HepG2 (cell line): ENCODE data around the gene DDHD1. TPM values are rescaled to one million over a fixed set of nuclear protein-coding genes. Genes with fewer than 3 reads are reported as not detected.

Experiments
- ATAC-seq: fragments of 200-7000 bp; cut with Tn5 transposase; 3 replicates; pipeline ENCODE4 v1.9.1; 2020; ENCODE audit warnings: mild to moderate bottlenecking, moderate library complexity
- BruUV-seq: library from RNA; stranded (reverse); fragments of 400-500 nt; replicated peaks from 2 replicates; lab custom pipeline; 2021; lab: Mats Ljungman, UMichigan
- CTCF ChIA-PET: fragments of 300-600 bp; formaldehyde crosslinking; extraction: SDS; loops from one replicate; lab custom pipeline; 2021; ENCODE audit warnings: low total read pairs, inconsistent platforms, low intra/inter-chr PET ratio; lab: Yijun Ruan, JAX
- POLR2A ChIA-PET: fragments of 350-600 bp; sonication (Branson Sonifier 250); formaldehyde crosslinking; loops from one replicate; lab custom pipeline; 2020; ENCODE audit warnings: antibody characterized with exemption, inconsistent platforms; lab: Yijun Ruan, JAX
- DNase-seq: peaks from one replicate; pipeline ENCODE4 v3.0.0-alpha.2; 2015; ENCODE audit warnings: low spot score
- FAIRE-seq: peaks from 3 replicates; lab custom pipeline; 2011; peaks lifted over from hg19 to GRCh38; lab: Jason Lieb, UNC
- H2AFZ ChIP-seq: one replicate; pipeline ENCODE4 v1.6.1; 2011; ENCODE audit warnings: low read length, inconsistent platforms
- H3K27ac ChIP-seq: fragments of 300-600 bp; 3 replicates; pipeline ENCODE4 v1.8.0; 2011; ENCODE audit warnings: mixed run types, mild to moderate bottlenecking, mixed read lengths, low read length, inconsistent platforms; ENCODE audit not compliant: insufficient read depth; ENCODE audit errors: extremely low read length
- H3K27me3 ChIP-seq, 2 experiments: fragments of 200-600 bp in 1 of 2; 2 replicates in 1 of 2; 3 replicates in 1 of 2; pipeline versions ENCODE4 v1.6.0 to v1.8.0; 2011; ENCODE audit warnings: low read length in 2 of 2, mild to moderate bottlenecking in 2 of 2, moderate library complexity in 2 of 2, inconsistent platforms in 1 of 2; ENCODE audit not compliant: insufficient read depth in 2 of 2, control insufficient read depth in 1 of 2
- H3K36me3 ChIP-seq, 2 experiments: fragments of 200-600 bp in 1 of 2; replicated peaks in 1 of 2; 2 replicates in 1 of 2; 3 replicates in 1 of 2; pipeline versions ENCODE4 v1.5.1 to v1.8.0; 2011; ENCODE audit warnings: low read length in 2 of 2, inconsistent platforms in 1 of 2; ENCODE audit not compliant: insufficient read depth in 2 of 2, control insufficient read depth in 1 of 2
- H3K4me1 ChIP-seq: 2 replicates; pipeline ENCODE4 v1.5.1; 2012; ENCODE audit warnings: low read length, inconsistent platforms; ENCODE audit not compliant: insufficient read depth
- H3K4me2 ChIP-seq: 2 replicates; pipeline ENCODE4 v1.6.0; 2011; ENCODE audit warnings: low read depth, low read length, inconsistent platforms
- H3K4me3 ChIP-seq, 3 experiments: fragments of 200-600 bp in 1 of 3; sonication (generic), shearing (Covaris generic) in 1 of 3; replicated peaks in 1 of 3; 2 replicates each; pipeline ENCODE4 v1.5.1; 2011 to 2016; ENCODE audit warnings: low read length in 3 of 3, inconsistent platforms in 2 of 3, low read depth in 2 of 3, mild to moderate bottlenecking in 2 of 3, control low read depth in 1 of 3, mixed read lengths in 1 of 3; ENCODE audit not compliant: insufficient read depth in 1 of 3
- H3K79me2 ChIP-seq: one replicate; pipeline ENCODE4 v1.6.1; 2011; ENCODE audit warnings: low read length, inconsistent platforms; ENCODE audit not compliant: insufficient read depth
- H3K9ac ChIP-seq: 2 replicates; pipeline ENCODE4 v1.6.0; 2011; ENCODE audit warnings: mild to moderate bottlenecking, low read depth, low read length, inconsistent platforms; ENCODE audit not compliant: insufficient read depth
- H3K9me3 ChIP-seq: 2 replicates; pipeline ENCODE4 v1.5.1; 2012; ENCODE audit warnings: mild to moderate bottlenecking, low read length
- H4K20me1 ChIP-seq: 2 replicates; pipeline ENCODE4 v1.6.0; 2011; ENCODE audit warnings: inconsistent platforms, mild to moderate bottlenecking, low read length, moderate library complexity; ENCODE audit not compliant: insufficient read depth
- CEBPB ChIP-seq: IDR thresholded peaks from 2 replicates; pipeline ENCODE4 v1.6.1; 2011; ENCODE audit warnings: low read depth, low read length, improper control_type of control experiment, borderline replicate concordance
- DMAP1 ChIP-seq: IDR thresholded peaks from 2 replicates; pipeline ENCODE4 v1.6.1; 2016
- FOXK2 ChIP-seq: fragments of 450-650 bp; IDR thresholded peaks from 2 replicates; pipeline ENCODE4 v1.6.1; 2016
- KDM5B ChIP-seq: sonication (generic); formaldehyde crosslinking; IDR thresholded peaks from 2 replicates; pipeline ENCODE4 v1.4.0; 2020; ENCODE audit warnings: missing genetic modification reagents, mild to moderate bottlenecking, borderline replicate concordance
- REL ChIP-seq: sonication (generic); formaldehyde crosslinking; conservative IDR thresholded peaks from 2 replicates; pipeline ENCODE4 v1.8.0; 2022; ENCODE audit warnings: mild to moderate bottlenecking, missing genetic modification reagents, moderate library complexity
- TOPORS ChIP-seq: sonication (generic); formaldehyde crosslinking; IDR thresholded peaks from 2 replicates; pipeline ENCODE4 v1.8.0; 2023; ENCODE audit warnings: mild to moderate bottlenecking, missing genetic modification reagents
- TP53 ChIP-seq: sonication (generic); formaldehyde crosslinking; conservative IDR thresholded peaks from 2 replicates; pipeline ENCODE4 v1.4.0; 2020; ENCODE audit warnings: missing genetic modification reagents
- ZBTB7A ChIP-seq: sonication (generic); formaldehyde crosslinking; IDR thresholded peaks from 2 replicates; pipeline ENCODE4 v1.8.0; 2022; ENCODE audit warnings: mild to moderate bottlenecking, missing genetic modification reagents
- ZNF232 ChIP-seq: sonication (generic); formaldehyde crosslinking; IDR thresholded peaks from 2 replicates; pipeline ENCODE4 v1.4.0; 2020; ENCODE audit warnings: missing genetic modification reagents, borderline replicate concordance
- ZNF317 ChIP-seq: sonication (generic); formaldehyde crosslinking; IDR thresholded peaks from 2 replicates; pipeline ENCODE4 v1.5.0; 2020; ENCODE audit warnings: mild to moderate bottlenecking, missing genetic modification reagents
- ZNF552 ChIP-seq: sonication (generic); formaldehyde crosslinking; IDR thresholded peaks from 2 replicates; pipeline ENCODE4 v1.9.0; 2022; ENCODE audit warnings: missing genetic modification reagents, mild to moderate bottlenecking, borderline replicate concordance
- ZNF775 ChIP-seq: sonication (generic); formaldehyde crosslinking; IDR thresholded peaks from 2 replicates; pipeline ENCODE4 v1.4.0; 2020; ENCODE audit warnings: missing genetic modification reagents, mild to moderate bottlenecking, moderate library complexity, borderline replicate concordance
- ZNF879 ChIP-seq: sonication (generic); formaldehyde crosslinking; IDR thresholded peaks from 2 replicates; pipeline ENCODE4 v1.8.1; 2023; ENCODE audit warnings: missing genetic modification reagents
- ZSCAN25 ChIP-seq: sonication (generic); formaldehyde crosslinking; IDR thresholded peaks from 2 replicates; pipeline ENCODE4 v1.8.0; 2022; ENCODE audit warnings: mild to moderate bottlenecking, missing genetic modification reagents
- WGBS: methylation state at CpG from one replicate; pipeline ENCODE4 v1.1.6; 2017; ENCODE audit warnings: low lambda C conversion rate; 5-methylcytosine and 5-hydroxymethylcytosine counted together
- in situ Hi-C: cut with HindIII; loops from 2 replicates; pipeline ENCODE4 v1.10.0; 2017; ENCODE audit warnings: low pct_unique_long_range_greater_than_20kb; ENCODE audit not compliant: extremely low pct_ligation_motif_present
- intact Hi-C: fragments of 100-400 bp; cut with micrococcal nuclease; formaldehyde crosslinking; loops from one replicate; pipeline ENCODE4 v1.10.0; 2022; ENCODE audit not compliant: unreplicated experiment
- polyA plus RNA-seq, 8 experiments: library from polyadenylated mRNA; depleted of rRNA in 3 of 8; stranded (reverse) in 7 of 8; unstranded in 1 of 8; fragments of >200 nt; fragmentation: Illumina TruSeq in 4 of 8; extraction: Trizol in 4 of 8; gene quantifications; 2 replicates each; pipeline versions ENCODE4 v1.2.1 to v1.2.3, GENCODE V29; 2011 to 2016; ENCODE audit warnings: low read depth in 4 of 8, missing spikeins in 1 of 8, mixed read lengths in 1 of 8; ENCODE audit not compliant: insufficient read depth in 1 of 8
- total RNA-seq, 5 experiments: library from RNA; depleted of rRNA; stranded (reverse); fragments of >200 nt; fragmentation: Illumina TruSeq; extraction: Trizol; gene quantifications; 2 replicates each; pipeline ENCODE4 v1.2.3, GENCODE V29; 2016; ENCODE audit warnings: low read depth in 1 of 5
- TF ChIP-seq, protein P1 (sequence below): IDR thresholded peaks from 2 replicates; pipeline ENCODE4 v1.6.1; 2016; ENCODE audit warnings: control low read depth
- TF ChIP-seq, protein P2 (sequence below): sonication (generic); formaldehyde crosslinking; IDR thresholded peaks from 2 replicates; pipeline ENCODE4 v1.9.0; 2021; ENCODE audit warnings: missing genetic modification reagents, borderline replicate concordance
- TF ChIP-seq, protein P3 (sequence below): sonication (generic); formaldehyde crosslinking; IDR thresholded peaks from 2 replicates; pipeline ENCODE4 v1.5.1; 2020; ENCODE audit warnings: missing genetic modification reagents, mild to moderate bottlenecking, borderline replicate concordance

DDHD1 gene
- total and polyA plus RNA-seq, 2 of the 13 experiments (the other 11 are each of a cell fraction or from before 2014, with no cell fraction given): 4.6 to 8.3 TPM

DNA sequence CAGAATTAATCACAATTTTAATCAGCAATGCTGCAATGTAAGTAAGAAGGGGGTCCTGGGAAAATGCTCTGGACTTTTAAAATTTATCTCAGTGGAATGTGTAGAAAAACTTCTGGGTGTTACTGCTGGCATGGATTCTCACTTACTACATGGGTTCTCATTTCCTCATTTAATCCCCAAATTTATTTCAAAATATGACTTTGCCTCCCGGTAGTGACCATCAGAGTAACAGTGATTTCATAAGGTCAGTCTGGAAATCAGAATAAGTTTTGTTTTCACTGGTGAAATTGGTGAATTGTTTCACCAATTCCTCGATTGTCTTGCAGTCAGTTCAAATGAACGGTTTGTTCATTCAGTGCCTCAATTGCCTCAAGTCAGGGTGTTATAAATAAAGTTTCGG, 22.3 kb upstream of the DDHD1 start:
- WGBS: 0% methylated on average over 4 of the region's 4 CpGs
- CTCF ChIA-PET: no interaction called here

More for the DNA sequence above, 22.3 kb upstream of the DDHD1 start:
- Histone ChIP-seq H3K36me3 (no peaks in the 10 kb centered on the region), H3K4me2 (no peak overlapping the region), H3K79me2 (no peaks in the 10 kb centered on the region), H3K4me1 (no peaks in the 10 kb centered on the region), H3K27me3 (no peaks in the 10 kb centered on the region; a peak in 1 of 5 replicates), H2AFZ (no peak overlapping the region), H3K27ac (no peak overlapping the region), H4K20me1 (no peaks in the 10 kb centered on the region), H3K9ac (no peak overlapping the region), H3K9me3 (no peaks in the 10 kb centered on the region), H3K4me3 (no peak overlapping the region)
- in situ Hi-C loops (no loop called here), intact Hi-C loops (no loop called here)
- ATAC-seq (no peak), DNase-seq (no peak), FAIRE-seq (no peak)
- TF ChIP-seq ZNF317: no peak
- no peak for TF ChIP-seq CEBPB
- TF ChIP-seq DMAP1 (CRISPR knock-in tag): no peak
- no peak for TF ChIP-seq ZBTB7A
- no peak for TF ChIP-seq ZNF232
- TF ChIP-seq ZNF879 (CRISPR knock-in tag): no peak
- TF ChIP-seq FOXK2: no peak
- no peak for TF ChIP-seq ZNF775 (CRISPR knock-in tag)
- TF ChIP-seq, protein P1, sequence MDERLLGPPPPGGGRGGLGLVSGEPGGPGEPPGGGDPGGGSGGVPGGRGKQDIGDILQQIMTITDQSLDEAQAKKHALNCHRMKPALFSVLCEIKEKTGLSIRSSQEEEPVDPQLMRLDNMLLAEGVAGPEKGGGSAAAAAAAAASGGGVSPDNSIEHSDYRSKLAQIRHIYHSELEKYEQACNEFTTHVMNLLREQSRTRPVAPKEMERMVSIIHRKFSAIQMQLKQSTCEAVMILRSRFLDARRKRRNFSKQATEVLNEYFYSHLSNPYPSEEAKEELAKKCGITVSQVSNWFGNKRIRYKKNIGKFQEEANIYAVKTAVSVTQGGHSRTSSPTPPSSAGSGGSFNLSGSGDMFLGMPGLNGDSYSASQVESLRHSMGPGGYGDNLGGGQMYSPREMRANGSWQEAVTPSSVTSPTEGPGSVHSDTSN (CRISPR knock-in tag): no peak
- no peak for TF ChIP-seq TP53 (CRISPR knock-in tag)
- TF ChIP-seq KDM5B (CRISPR knock-in tag): no peak
- TF ChIP-seq, protein P2, sequence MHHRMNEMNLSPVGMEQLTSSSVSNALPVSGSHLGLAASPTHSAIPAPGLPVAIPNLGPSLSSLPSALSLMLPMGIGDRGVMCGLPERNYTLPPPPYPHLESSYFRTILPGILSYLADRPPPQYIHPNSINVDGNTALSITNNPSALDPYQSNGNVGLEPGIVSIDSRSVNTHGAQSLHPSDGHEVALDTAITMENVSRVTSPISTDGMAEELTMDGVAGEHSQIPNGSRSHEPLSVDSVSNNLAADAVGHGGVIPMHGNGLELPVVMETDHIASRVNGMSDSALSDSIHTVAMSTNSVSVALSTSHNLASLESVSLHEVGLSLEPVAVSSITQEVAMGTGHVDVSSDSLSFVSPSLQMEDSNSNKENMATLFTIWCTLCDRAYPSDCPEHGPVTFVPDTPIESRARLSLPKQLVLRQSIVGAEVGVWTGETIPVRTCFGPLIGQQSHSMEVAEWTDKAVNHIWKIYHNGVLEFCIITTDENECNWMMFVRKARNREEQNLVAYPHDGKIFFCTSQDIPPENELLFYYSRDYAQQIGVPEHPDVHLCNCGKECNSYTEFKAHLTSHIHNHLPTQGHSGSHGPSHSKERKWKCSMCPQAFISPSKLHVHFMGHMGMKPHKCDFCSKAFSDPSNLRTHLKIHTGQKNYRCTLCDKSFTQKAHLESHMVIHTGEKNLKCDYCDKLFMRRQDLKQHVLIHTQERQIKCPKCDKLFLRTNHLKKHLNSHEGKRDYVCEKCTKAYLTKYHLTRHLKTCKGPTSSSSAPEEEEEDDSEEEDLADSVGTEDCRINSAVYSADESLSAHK (CRISPR knock-in tag): no peak
- TF ChIP-seq ZNF552 (CRISPR knock-in tag): no peak
- TF ChIP-seq TOPORS (CRISPR knock-in tag): no peak
- TF ChIP-seq, protein P3, sequence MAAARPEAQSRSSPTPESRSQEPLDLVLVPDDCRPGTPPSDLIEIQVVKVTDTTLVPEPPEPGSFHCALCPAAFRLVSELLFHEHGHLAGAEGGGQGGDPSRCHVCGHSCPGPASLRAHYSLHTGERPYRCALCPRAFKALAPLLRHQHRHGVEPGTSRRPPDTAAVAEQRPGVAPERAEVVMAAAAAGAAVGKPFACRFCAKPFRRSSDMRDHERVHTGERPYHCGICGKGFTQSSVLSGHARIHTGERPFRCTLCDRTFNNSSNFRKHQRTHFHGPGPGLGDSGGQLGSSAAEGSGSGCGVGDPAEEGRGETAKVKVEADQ (CRISPR knock-in tag): no peak
- no peak for TF ChIP-seq ZSCAN25 (CRISPR knock-in tag)
- no peak for TF ChIP-seq REL (CRISPR knock-in tag)
- no TSS peak for BruUV-seq
- POLR2A ChIA-PET: no interaction called here
